Endothelial cell of umbilical vein (primary cell): ENCODE measurements around the gene CDH2. TPM values are rescaled to one million over a fixed set of nuclear protein-coding genes. Genes with fewer than 3 reads are reported as not detected.

ENCODE experiments used
- BruUV-seq: library from RNA; stranded (reverse); fragments of 400-500 nt; replicated peaks from 2 replicates; lab custom pipeline; 2021; lab: Mats Ljungman, UMichigan
- CTCF ChIA-PET: fragments of 300-600, 350-600 bp; sonication (Branson Sonifier 250); formaldehyde crosslinking; loops from one replicate; lab custom pipeline; 2021; ENCODE audit warnings: antibody characterized with exemption, inconsistent platforms; lab: Charles Lee
- POLR2A ChIA-PET: fragments of 300-600, 350-600 bp; sonication (Branson Sonifier 250); formaldehyde crosslinking; loops from one replicate; lab custom pipeline; 2021; ENCODE audit warnings: antibody characterized with exemption, inconsistent platforms; lab: Charles Lee
- DNase-seq: peaks from one replicate; pipeline ENCODE4 v3.0.0-alpha.2; 2011; ENCODE audit warnings: low read depth, low spot score
- FAIRE-seq: peaks from 2 replicates; lab custom pipeline; 2011; peaks lifted over from hg19 to GRCh38; lab: Jason Lieb, UNC
- H2AFZ ChIP-seq: 2 replicates; pipeline ENCODE4 v1.6.0; 2012; ENCODE audit warnings: low read depth, low read length, control low read depth, inconsistent platforms
- H3K27ac ChIP-seq: 2 replicates; pipeline ENCODE4 v1.5.1; 2011; ENCODE audit warnings: low read depth, mild to moderate bottlenecking, control low read depth, low read length, moderate library complexity; ENCODE audit not compliant: insufficient read depth
- H3K27me3 ChIP-seq, 2 experiments: 2 replicates each; pipeline versions ENCODE4 v1.6.0 to v1.6.1; 2011; ENCODE audit warnings: low read length in 2 of 2, mixed read lengths in 1 of 2; ENCODE audit not compliant: control insufficient read depth in 2 of 2, insufficient read depth in 2 of 2
- H3K36me3 ChIP-seq, 2 experiments: 2 replicates in 1 of 2; 3 replicates in 1 of 2; pipeline ENCODE4 v1.5.1; 2011; ENCODE audit warnings: low read length in 2 of 2, mild to moderate bottlenecking in 1 of 2, moderate library complexity in 1 of 2; ENCODE audit not compliant: control insufficient read depth in 2 of 2, insufficient read depth in 2 of 2; ENCODE audit errors: extremely low read depth in 1 of 2
- H3K4me1 ChIP-seq: 3 replicates; pipeline ENCODE4 v1.5.1; 2011; ENCODE audit warnings: mild to moderate bottlenecking, low read length; ENCODE audit not compliant: control insufficient read depth, insufficient read depth; ENCODE audit errors: extremely low read depth
- H3K4me2 ChIP-seq: 2 replicates; pipeline ENCODE4 v1.6.1; 2011; ENCODE audit warnings: low read length, control low read depth, mixed read lengths; ENCODE audit not compliant: insufficient read depth
- H3K4me3 ChIP-seq, 3 experiments: fragments of 200-600 bp in 1 of 3; sonication (generic), shearing (Covaris generic) in 1 of 3; replicated peaks in 1 of 3; 2 replicates each; pipeline ENCODE4 v1.5.1; 2011 to 2016; ENCODE audit warnings: control low read depth in 3 of 3, low read length in 3 of 3, mild to moderate bottlenecking in 2 of 3, inconsistent platforms in 1 of 3, low read depth in 1 of 3, moderate library complexity in 1 of 3; ENCODE audit not compliant: insufficient read depth in 1 of 3
- H3K79me2 ChIP-seq: 2 replicates; pipeline ENCODE4 v1.6.0; 2012; ENCODE audit warnings: low read length, inconsistent platforms; ENCODE audit not compliant: control insufficient read depth, insufficient read depth
- H3K9ac ChIP-seq: replicated peaks from 2 replicates; pipeline ENCODE3; 2011; ENCODE audit warnings: low read length, control low read depth; ENCODE audit not compliant: insufficient read depth; ENCODE audit errors: extremely low read depth
- H3K9me1 ChIP-seq: replicated peaks from 3 replicates; pipeline ENCODE4 v1.6.0; 2011; ENCODE audit warnings: mild to moderate bottlenecking, low read length; ENCODE audit not compliant: control insufficient read depth, insufficient read depth; ENCODE audit errors: extremely low read depth
- H3K9me3 ChIP-seq: replicated peaks from 2 replicates; pipeline ENCODE4 v1.5.1; 2012; ENCODE audit warnings: low read length, inconsistent platforms; ENCODE audit not compliant: control insufficient read depth, insufficient read depth
- H4K20me1 ChIP-seq: replicated peaks from 2 replicates; pipeline ENCODE3; 2011; ENCODE audit warnings: mild to moderate bottlenecking, low read length; ENCODE audit not compliant: control insufficient read depth, insufficient read depth; ENCODE audit errors: extremely low read depth
- CTCF ChIP-seq, 2 donors: IDR thresholded peaks; 1 replicate in 1 of 2; 2 replicates in 1 of 2; pipeline ENCODE4 v1.5.1; 2011; ENCODE audit warnings: low read length in 2 of 2, mild to moderate bottlenecking in 2 of 2, moderate library complexity in 2 of 2, control low read depth in 1 of 2, inconsistent platforms in 1 of 2, low read depth in 1 of 2; ENCODE audit not compliant: insufficient read depth in 1 of 2; ENCODE audit errors: extremely low read depth in 1 of 2
- EZH2 ChIP-seq: IDR thresholded peaks from 2 replicates; pipeline ENCODE4 v1.6.1; 2012; ENCODE audit warnings: borderline replicate concordance, low read depth, mild to moderate bottlenecking, moderate library complexity, low read length, inconsistent platforms; ENCODE audit not compliant: severe bottlenecking
- FOS ChIP-seq: IDR thresholded peaks from 2 replicates; pipeline ENCODE4 v1.6.1; 2011; ENCODE audit warnings: mild to moderate bottlenecking, low read length, moderate library complexity, borderline replicate concordance; ENCODE audit not compliant: insufficient read depth
- GATA2 ChIP-seq: IDR thresholded peaks from 2 replicates; pipeline ENCODE4 v1.7.0; 2011; ENCODE audit warnings: low read depth, mild to moderate bottlenecking, moderate library complexity, mixed read lengths, low read length; ENCODE audit not compliant: insufficient read length, insufficient read depth
- JUN ChIP-seq: IDR thresholded peaks from 2 replicates; pipeline ENCODE4 v1.6.1; 2011; ENCODE audit warnings: borderline replicate concordance, low read depth; ENCODE audit not compliant: insufficient read length, insufficient read depth
- MAX ChIP-seq: IDR thresholded peaks from 2 replicates; pipeline ENCODE4 v1.6.1; 2011; ENCODE audit not compliant: insufficient read depth, insufficient read length
- MYC ChIP-seq: IDR thresholded peaks from one replicate; pipeline ENCODE4 v1.6.1; 2011; ENCODE audit warnings: mild to moderate bottlenecking, low read depth, low read length
- POLR2A ChIP-seq: IDR thresholded peaks from 2 replicates; pipeline ENCODE4 v1.6.1; 2012; ENCODE audit warnings: low read depth, mild to moderate bottlenecking, control low read depth, low read length
- POLR2AphosphoS5 ChIP-seq: IDR thresholded peaks from 2 replicates; pipeline ENCODE4 v1.6.1; 2012; ENCODE audit warnings: low read depth, mild to moderate bottlenecking, control low read depth, low read length, moderate library complexity; ENCODE audit not compliant: insufficient read depth
- dilution Hi-C: fragments of 300-500 bp; cut with MboI; formaldehyde crosslinking; loops from one replicate; pipeline ENCODE4 v1.15.0; 2019; ENCODE audit warnings: low sequenced_read_pairs; ENCODE audit not compliant: extremely low pct_ligation_motif_present
- intact Hi-C: fragments of 100-400 bp; cut with micrococcal nuclease; formaldehyde crosslinking; loops from one replicate; pipeline ENCODE4 v1.10.0; 2022
- polyA plus RNA-seq, 4 experiments: library from polyadenylated mRNA; depleted of rRNA in 3 of 4; stranded (reverse) in 3 of 4; unstranded in 1 of 4; fragments of >200 nt; gene quantifications; 2 replicates each; pipeline versions ENCODE4 v1.2.1 to v1.2.3, GENCODE V29; 2011 to 2012; ENCODE audit warnings: missing spikeins in 1 of 4
- total RNA-seq: library from RNA; stranded (reverse); gene quantifications from 2 replicates; pipeline ENCODE4 v1.2.3, GENCODE V29; 2021

CDH2 gene
- total and polyA plus RNA-seq, 2 donors (not counting 3 experiments of a cell fraction or from before 2014, with no cell fraction given), result 37.6 to 59.5 TPM

GRCh38 chr18:28120828-28121515, 56.0 kb downstream of the CDH2 start:
- no peak for TF ChIP-seq POLR2A
- no peak for TF ChIP-seq POLR2AphosphoS5
- no peak for TF ChIP-seq JUN
- TF ChIP-seq CTCF (IDR thresholded peaks at IDR 0.05; ENCODE audit: extremely low read depth in 1 of 2, insufficient read depth in 1 of 2, low read depth in 1 of 2, low read length in 2 of 2), result no peak
- no peak for TF ChIP-seq FOS
- TF ChIP-seq MAX, result no peak
- no peak for TF ChIP-seq EZH2
- TF ChIP-seq MYC, result no peak
- no peak for TF ChIP-seq GATA2
- POLR2A ChIA-PET, result no interaction called here
- intact Hi-C loops (no loop called here), dilution Hi-C loops (no loop called here)
- no peak overlapping the region for H2AFZ ChIP-seq
- H3K4me2 ChIP-seq, result no peak overlapping the region
- H3K4me1 ChIP-seq, result peaks cover 6% of the 10 kb centered on the region
- peaks cover 22% of the 10 kb centered on the region for H3K79me2 ChIP-seq
- no peak overlapping the region for H3K9ac ChIP-seq
- CTCF ChIA-PET, result interaction anchor here (1.1 kb wide), 1 partner anchor 9 kb away, joined by 3 read pairs; no protein-coding TSS in a partner anchor
- H3K27ac ChIP-seq, result no peak overlapping the region
- H4K20me1 ChIP-seq, result peaks cover 2% of the 10 kb centered on the region
- no peaks in the 10 kb centered on the region for H3K9me3 ChIP-seq
- no peaks in the 10 kb centered on the region for H3K9me1 ChIP-seq
- DNase-seq (no peak), FAIRE-seq (no peak)
- no peak overlapping the region for H3K4me3 ChIP-seq
- no peaks in the 10 kb centered on the region for H3K36me3 ChIP-seq
- no peaks in the 10 kb centered on the region for H3K27me3 ChIP-seq
- BruUV-seq, result no TSS peak
